IPS-18c (cell line): Measurements from ENCODE around the gene HSPA1A.
A peak's percentile ranks its signal among the peaks of the same experiment; 100 is the strongest.
"Not testable (repeated sequence)": the region's sequence is repeated elsewhere in the genome, so short reads cannot be mapped to it uniquely, and the experiment has no call there.

Source experiments
- H3K4me3 ChIP-seq: 2 replicates; pipeline ENCODE4 v1.7.0; 2013; ENCODE audit warnings: low read depth, mild to moderate bottlenecking, low read length, moderate library complexity; ENCODE audit not compliant: insufficient read depth
- H3K9me3 ChIP-seq: one replicate; pipeline ENCODE4 v1.6.1; 2013; ENCODE audit warnings: mild to moderate bottlenecking, low read length, moderate library complexity; ENCODE audit not compliant: control insufficient read depth, insufficient read depth

HSPA1A gene

DNA sequence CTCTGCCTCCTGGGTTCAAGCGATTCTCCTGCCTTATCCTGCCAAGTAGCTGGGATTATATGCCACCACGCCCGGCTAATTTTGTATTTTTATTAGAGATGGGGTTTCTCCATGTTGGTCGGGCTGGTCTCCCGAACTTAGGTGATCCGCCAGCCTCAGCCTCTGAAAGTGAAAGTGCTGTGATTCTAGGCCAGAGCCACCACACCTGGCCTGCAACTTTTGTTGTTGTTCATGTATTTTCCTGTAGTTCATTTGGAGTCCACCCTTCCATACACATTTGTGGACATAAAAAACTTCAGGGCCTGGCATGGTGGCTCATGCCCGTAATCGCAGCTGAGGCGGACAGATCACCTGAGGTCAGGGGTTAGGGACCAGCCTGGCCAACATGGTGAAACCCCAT lies 26.7 kb downstream of the HSPA1A start:
- H3K4me3 ChIP-seq = no peak overlapping the region

DNA sequence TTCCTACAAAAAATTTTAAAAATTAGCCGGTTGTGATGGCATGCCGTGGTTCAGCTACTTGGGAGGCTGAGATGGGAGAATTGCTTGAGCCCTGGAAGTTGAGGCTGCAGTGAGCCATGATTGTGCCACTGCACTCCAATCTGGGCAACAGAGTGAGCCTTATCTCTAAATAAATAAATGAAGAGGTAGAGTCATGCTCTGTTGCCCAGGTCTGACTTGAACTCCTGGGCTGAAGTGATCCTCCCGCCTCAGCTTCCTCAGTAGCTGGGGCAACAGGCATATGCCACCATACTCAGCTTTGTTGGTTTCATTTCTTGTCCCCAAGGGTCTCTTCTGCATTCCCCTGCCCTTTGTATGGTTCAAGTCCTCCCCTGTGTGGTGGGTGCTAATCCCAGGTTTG lies 29.2 kb downstream of the HSPA1A start:
- peaks cover 5% of the 10 kb centered on the region for H3K9me3 ChIP-seq
- no peak overlapping the region for H3K4me3 ChIP-seq

More for the DNA sequence above, 26.7 kb downstream of the HSPA1A start:
- peaks cover 5% of the 10 kb centered on the region for H3K9me3 ChIP-seq

DNA sequence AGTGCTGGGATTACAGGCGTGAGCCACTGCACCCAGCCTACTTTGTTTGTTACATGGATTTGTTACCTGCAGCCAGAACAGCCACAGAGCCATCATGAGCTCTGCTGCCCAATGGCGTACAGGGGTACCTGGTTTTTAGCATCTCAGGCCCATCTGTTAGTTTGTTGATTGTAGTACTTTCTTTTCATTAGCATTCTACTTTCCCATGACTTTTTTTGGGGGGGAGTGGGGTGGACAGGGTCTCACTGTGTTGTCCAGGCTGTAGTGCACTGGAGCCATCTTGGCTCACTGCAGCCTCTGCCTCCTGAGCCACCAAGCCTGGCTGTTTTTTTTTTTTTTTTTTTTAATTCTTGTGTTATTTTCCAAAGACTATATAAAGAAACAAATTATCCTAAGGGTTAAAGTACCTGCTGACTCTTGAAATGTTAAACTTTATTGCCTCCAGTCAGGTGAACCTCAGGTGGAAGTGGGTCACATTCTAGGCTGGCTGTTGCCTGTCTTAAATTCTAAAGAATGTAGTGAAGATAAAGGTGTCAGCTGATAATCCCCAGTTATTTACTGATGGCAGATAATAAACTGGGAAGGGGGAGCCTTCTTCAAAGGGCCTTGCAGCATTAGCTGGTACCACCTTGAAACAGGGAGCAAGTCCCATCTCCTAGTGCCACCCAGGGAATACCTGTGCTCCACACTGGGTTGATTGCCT lies 32.1 kb downstream of the HSPA1A start:
- H3K4me3 ChIP-seq = no peak overlapping the region
- H3K9me3 ChIP-seq = peaks cover 5% of the 10 kb centered on the region

DNA sequence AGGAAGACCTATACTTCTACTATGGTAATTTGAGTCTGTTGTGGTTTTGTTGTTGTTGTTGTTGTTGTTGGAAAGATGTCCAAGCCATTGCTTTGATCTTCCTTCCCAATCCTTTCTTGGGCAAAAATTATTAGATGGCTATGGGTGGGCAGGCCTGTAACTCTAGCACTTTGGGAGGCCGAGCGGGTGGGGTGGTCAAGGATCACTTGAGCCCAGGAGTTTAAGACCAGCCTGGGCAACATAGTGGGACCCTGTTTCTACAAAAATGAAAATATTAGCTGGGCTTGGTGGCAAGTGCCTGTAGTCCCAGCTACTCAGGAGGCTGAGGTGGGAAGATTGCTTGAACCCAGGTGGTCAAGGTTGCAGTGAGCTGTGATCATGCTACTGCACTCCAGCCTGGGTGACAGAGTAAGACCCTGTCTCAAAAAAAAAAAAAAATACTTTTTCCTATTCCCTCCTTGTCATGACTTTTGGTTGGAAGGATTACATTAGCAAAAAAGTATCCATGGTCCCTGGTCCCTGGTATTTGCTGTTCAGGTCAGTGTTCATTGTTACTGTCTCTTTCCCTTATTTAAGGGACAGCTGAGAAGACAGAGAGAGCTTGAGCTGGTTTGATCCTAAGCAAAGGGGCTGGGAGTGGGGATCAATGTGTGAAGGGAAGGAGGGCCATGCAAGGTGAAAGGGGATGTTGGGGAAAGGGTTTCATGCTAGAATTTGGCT lies 35.6 kb downstream of the HSPA1A start:
- peaks cover 2% of the 10 kb centered on the region for H3K9me3 ChIP-seq
- no peak overlapping the region for H3K4me3 ChIP-seq

DNA sequence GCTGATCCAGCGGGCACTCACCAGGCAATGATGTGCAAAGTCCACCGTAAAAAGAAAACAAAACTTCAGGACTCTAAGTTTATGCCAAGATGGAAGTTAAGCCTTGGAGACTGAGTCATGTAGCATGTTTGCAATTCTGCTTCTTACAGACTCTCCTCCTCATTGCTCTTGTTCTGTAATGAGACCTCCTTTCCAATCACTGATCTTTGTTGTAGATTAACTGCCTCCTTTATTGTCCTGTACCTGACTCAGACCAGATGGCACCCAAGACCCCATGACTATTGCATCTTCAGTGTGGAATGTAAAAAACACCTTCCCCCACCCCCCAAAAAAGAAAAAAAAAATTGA lies 36.1 kb downstream of the HSPA1A start:
- H3K4me3 ChIP-seq = no peak overlapping the region
- peaks cover 2% of the 10 kb centered on the region for H3K9me3 ChIP-seq

DNA sequence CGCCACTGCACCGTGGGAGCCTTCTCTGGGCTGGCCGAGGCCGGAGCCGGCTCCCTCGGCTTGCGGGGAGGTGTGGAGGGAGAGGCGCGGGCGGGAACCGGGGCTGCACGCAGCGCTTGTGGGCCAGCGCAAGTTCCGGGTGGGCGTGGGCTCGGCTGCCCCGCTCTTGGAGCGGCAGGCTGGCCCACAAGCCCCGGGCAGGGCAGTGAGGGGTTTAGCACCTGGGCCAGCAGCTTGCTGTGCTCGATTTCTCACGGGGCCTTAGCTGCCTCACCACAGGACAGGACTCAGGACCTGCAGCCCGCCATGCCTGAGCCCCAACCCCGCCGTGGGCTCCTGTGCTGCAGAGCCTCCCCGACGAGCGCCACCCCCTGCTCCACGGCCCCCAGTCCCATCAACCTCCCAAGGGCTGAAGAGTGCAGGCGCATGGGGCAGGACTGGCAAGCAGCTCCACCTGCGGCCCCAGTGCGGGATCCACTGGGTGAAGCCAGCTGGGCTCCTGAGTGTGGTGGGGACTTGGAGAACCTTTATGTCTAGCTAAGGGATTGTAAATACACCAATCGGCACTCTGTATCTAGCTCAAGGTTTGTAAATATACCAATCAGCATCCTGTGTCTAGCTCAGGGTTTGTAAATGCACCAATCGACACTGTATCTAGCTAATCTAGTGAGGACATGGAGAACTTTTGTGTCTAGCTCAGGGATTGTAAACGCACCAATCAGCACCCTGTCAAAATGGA lies 36.8 kb downstream of the HSPA1A start:
- not testable (repeated sequence) for H3K9me3 ChIP-seq, H3K4me3 ChIP-seq

DNA sequence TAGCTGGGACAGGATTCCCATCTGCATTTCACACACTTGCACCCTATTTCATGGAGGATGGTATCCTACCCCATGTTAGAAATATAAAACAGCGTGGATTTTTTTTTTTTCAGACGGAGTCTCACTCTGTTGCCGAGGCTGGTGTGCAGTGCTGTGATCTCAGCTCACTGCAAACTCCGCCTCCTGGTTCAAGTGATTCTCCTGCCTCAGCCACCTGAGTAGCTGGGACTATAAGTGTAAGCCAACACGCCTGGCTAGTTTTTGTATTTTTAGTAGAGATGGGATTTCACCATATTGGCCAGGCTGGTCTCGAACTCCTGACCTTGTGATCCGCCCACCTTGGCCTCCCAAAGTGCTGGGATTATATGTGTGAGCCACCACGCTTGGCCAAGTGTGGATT lies 42.4 kb downstream of the HSPA1A start:
- H3K9me3 ChIP-seq, H3K4me3 ChIP-seq: not testable (repeated sequence)

DNA sequence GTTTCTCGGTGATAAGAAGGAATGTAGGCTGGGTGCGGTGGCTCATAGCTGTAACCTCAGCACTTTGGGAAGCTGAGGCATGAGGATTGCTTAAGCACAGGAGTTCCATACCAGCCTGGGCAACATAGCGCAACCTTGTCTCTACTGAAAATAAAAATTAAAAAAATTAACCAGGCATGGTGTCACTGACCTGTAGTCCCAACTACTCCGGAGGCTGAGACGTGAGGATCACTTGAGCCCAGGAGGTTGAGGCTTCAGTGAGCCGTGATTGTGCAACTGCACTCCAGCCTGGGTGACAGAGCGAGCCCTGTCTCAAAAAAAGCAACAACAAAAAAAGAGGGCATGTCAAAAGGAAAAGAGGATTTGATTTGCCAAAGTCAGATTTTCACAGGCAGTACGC lies 43.4 kb downstream of the HSPA1A start:
- no peak overlapping the region for H3K4me3 ChIP-seq

DNA sequence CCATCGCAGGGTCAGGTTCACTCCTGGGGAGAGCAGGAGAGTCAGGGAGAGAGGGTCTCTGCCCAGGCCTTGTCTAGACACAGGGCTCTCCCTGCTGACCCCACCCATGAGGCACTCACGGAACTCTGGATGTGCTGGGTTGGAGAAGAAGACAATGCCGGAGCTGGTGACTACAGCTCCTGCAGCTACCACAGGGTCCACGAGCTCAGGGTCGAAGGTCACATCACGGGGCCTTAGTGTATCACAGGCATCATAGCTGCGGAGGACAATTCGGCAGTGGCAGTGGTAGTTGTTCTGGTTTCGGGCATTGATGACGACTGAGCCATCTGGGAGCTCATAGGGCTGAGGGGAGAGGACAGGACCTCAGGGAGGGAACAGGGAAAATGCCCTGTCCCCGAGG lies 44.6 kb downstream of the HSPA1A start:
- Histone ChIP-seq H3K4me3 (no peak overlapping the region), H3K9me3 (no peaks in the 10 kb centered on the region)

More for the DNA sequence above, 43.4 kb downstream of the HSPA1A start:
- H3K9me3 ChIP-seq = no peaks in the 10 kb centered on the region

DNA sequence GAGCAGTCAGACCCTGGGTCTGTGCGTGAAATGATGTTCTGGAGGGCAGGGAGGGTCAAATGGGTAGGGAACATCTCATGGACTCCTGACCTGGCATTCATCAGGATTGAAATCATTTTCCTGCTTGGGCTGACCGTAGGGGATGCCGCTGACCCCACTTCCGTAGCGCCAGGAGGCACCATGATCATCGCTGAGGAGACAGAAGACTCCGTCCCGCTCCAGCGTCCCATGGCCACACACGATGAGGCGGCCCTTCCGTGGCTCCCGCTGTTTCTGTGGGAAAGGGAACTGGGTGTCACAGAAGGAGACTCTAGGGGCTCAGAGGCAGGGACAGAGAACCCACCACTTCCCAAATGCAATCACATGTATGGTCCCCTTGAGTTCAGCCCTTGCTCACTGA lies 45.0 kb downstream of the HSPA1A start:
- Histone ChIP-seq H3K4me3 (no peak overlapping the region), H3K9me3 (no peaks in the 10 kb centered on the region)

DNA sequence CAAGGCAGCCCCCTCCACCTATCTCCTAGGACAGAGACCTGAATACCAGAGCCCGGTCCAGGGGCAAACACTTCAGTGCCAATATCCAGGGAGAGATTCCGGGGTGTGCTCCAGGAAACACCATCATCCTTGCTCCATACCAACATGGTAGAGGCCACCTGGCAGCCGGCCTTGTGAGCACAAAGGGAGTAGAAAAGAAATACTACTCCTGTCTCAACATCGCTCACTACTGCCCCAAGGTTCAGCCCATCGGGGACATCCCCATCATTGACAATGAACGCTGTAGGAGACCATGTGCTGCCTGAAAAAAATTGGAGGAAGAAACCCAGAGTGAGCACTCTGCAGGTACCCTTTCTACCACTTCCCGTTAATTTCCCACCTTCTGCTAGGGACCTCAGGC lies 45.8 kb downstream of the HSPA1A start:
- no peaks in the 10 kb centered on the region for H3K9me3 ChIP-seq
- H3K4me3 ChIP-seq = no peak overlapping the region

DNA sequence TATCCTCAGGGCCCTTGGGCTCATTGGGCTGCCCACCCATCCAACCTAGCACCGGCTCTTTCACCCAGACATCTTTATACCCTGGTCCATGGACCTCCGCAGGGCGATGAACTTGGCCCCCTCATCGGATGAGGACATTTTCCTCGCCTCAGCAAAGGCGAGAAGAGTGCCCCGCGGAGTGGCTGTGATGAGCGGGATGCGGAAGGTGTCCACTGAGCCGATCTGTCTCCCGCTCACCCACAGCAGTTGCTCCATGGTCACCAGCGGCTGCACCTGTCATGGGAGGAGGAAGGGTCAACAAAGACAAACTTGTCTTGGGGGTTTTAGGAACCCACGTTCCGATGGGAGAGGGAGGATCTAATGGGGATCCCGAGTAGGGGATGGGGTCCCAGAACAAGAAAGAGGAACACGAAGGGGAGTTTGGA lies 46.6 kb downstream of the HSPA1A start:
- H3K9me3 ChIP-seq = no peaks in the 10 kb centered on the region
- H3K4me3 ChIP-seq = peak overlapping the region; percentile 82

DNA sequence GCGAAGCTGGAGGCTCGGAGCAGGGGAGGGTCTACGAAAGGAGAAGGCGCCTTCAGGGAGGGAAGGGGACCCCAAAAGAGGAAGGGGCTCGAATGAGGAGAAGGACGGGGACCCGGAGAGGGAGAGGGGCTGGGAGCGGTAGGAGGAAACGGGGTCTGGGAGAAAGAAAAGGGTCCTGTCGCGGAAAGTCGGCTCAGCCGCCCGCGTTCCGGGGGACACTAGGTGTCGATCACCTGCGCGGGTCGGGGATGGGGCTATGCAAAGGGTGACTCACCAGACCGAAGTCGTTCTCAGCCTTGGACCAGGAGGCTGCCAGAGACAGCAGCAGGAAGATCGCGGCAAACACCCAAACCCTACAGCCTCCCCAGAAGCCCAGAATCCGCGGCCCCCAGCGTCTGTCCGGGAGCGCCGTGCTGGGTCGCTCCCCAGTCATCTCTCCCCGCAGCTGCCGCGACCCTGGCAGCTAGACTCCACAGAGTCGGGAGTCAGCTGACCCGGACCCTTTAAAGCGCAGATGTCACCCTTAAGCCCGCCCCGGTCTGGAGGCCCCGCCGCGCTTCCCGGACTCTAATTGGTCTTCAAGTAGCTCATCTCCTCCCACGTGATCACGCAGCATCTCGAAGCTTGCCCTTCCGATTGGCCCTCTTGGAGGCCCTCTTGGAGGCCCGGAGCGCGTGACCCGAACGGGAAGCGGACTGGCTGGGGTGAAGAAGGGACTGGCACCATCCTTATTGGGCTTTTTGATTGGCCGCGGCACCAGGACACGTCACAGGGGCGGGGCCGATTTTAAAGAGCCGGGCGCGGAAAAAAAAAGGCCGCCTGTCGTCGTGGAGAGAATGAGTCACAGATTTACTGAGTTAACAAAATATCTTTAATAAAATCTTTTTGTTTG lies 47.2 kb downstream of the HSPA1A start, which contains the start of gene NEU1:
Gene NEU1, minus strand, starts transcription at position 478 of the 892 bp plus-strand sequence. Its CDS starts 45 bp downstream, at position 433.
- Histone ChIP-seq H3K4me3 (peak within 1 kb of the TSS; percentile 82), H3K9me3 (no peaks in the 10 kb centered on the region)

DNA sequence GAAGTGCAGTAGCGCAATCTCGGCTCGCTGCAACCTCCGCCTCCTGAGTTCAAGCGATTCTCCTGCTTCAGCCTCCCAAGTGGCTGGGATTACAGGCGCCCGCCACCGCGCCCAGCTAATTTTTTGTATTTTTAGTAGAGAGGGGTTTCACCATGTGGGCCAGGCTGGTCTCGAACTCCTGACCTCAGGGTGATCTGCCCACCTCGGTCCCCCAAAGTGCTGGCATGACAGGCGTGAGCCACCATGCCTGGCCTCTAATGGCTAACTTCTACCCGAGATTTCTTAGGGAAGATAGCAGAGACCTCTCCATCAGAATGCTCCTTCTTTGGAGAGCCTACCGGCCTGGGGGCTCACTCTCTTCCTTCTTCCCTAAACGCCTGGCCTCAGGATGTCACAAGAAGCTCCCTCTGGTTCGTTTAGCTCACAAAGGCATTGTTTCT lies 48.8 kb downstream of the HSPA1A start:
- H3K9me3 ChIP-seq = not testable (repeated sequence)
- peak overlapping the region; percentile 52; the same call in 1 of the 2 replicates for H3K4me3 ChIP-seq

DNA sequence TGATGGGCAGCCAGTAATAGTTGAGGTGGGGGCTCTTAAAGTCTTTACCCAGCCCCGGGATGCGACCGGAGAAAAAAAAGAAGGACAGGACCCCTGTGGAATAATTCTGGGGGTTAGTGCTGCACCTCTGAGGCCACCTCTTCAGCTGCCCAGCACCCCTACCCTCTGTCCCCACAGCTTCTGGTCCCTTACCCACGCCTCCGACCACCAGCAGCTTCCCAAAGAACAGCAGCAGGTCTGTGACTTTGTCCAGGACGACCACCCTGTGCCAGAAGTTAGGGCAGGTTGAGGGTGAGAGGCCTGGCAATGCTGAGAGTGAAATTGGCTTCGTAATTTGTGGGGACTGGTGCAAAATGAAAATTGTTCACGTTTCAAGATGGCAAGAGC lies 49.5 kb downstream of the HSPA1A start:
- Histone ChIP-seq H3K9me3 (no peaks in the 10 kb centered on the region), H3K4me3 (no peak overlapping the region)

DNA sequence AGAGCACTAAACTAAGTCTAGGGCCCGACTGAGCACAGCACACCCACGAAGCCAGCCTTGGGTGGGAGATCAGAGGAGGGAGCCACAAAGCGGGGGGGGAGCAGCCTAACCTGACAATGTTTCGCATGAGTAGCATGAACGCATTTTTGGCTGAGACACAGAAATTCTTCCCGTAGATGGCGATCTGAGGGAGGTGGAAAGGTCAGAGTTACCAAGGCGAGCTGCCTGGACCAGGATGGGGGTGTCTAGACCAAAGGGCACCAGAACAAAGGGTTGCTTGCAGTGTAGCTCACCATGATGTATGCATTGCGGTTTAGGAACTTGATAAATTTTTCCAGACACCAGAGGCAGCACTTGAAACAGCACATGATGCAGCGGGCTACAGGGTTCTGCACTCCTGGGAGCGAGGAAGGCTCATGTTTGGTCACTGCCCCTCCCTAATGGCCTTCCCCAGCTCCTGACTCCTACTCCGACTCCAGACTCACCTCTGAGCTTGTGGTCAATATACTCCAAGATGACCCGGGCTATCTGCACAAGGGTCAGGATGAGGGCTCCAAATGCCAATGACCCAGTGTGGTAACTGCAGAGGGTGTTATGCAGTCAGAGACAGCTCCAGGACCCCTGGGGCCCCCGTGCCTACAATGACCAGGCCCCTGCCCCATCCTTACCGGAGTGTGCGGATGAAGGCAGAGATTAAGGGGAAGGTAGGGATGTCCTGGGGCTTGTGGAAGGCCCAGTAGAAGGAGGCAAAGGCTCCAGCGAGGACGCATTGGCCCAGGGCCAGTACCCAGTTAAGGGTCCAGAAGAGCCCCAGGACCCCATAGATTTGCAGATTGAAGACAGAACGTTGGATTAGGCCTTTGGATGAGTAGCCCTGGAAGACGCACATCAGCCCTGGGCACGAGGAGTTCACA lies 50.1 kb downstream of the HSPA1A start:
- H3K4me3 ChIP-seq = no peak overlapping the region

More for the DNA sequence above, 50.1 kb downstream of the HSPA1A start:
- H3K9me3 ChIP-seq = no peaks in the 10 kb centered on the region
